ENCODE results near the gene TMEM97.
A peak's percentile ranks its signal among the peaks of the same experiment; 100 is the strongest.

Gene TMEM97

GRCh38 chr17:28317099-28317965, 1.7 kb upstream of the TMEM97 start:
- no peak for DNase-seq

- no peak for DNase-seq
These were observed 838 bp upstream of the TMEM97 start for GRCh38 chr17:28317966-28318758.

- no peak for DNase-seq
These were observed 567 bp downstream of the TMEM97 start for GRCh38 chr17:28319598-28319935.

GRCh38 chr17:28320215-28321061, 1.4 kb downstream of the TMEM97 start:
- DNase-seq: no peak

GRCh38 chr17:28324267-28324745, 5.3 kb downstream of the TMEM97 start:
- no peak for DNase-seq

GRCh38 chr17:28324781-28325180, 5.8 kb downstream of the TMEM97 start:
- DNase-seq: no peak

GRCh38 chr17:28325211-28325610, 6.2 kb downstream of the TMEM97 start:
- DNase-seq: no peak

GRCh38 chr17:28326114-28326513, 7.1 kb downstream of the TMEM97 start:
- DNase-seq: no peak

GRCh38 chr17:28327031-28327607, 8.1 kb downstream of the TMEM97 start:
- no peak for DNase-seq

GRCh38 chr17:28327709-28328108, 8.7 kb downstream of the TMEM97 start:
- no peak for DNase-seq

- DNase-seq: no peak
These were observed 9.3 kb downstream of the TMEM97 start for GRCh38 chr17:28328325-28328724.

- DNase-seq: no peak
These were observed 11.7 kb downstream of the TMEM97 start for GRCh38 chr17:28330671-28331070.

GRCh38 chr17:28331891-28332420, 13.0 kb downstream of the TMEM97 start:
- DNase-seq: no peak

- DNase-seq: no peak
These were observed 14.2 kb downstream of the TMEM97 start for GRCh38 chr17:28333083-28333746.

- no peak for DNase-seq
These were observed 15.2 kb downstream of the TMEM97 start for GRCh38 chr17:28334171-28334570.

- no peak for DNase-seq
These were observed 15.7 kb downstream of the TMEM97 start for GRCh38 chr17:28334666-28335200.

GRCh38 chr17:28335201-28335958, 16.4 kb downstream of the TMEM97 start, which contains the start of the genes IFT20 and TNFAIP1:
IFT20 (minus strand) TSS chr17:28335472; CDS start chr17:28331985, 3,487 bp downstream.
TNFAIP1 (plus strand) TSS chr17:28335761; CDS start chr17:28339522, 3,761 bp downstream.
- DNase-seq: peak; percentile 100

GRCh38 chr17:28335959-28336871, 17.2 kb downstream of the TMEM97 start:
- peak; percentile 78 for DNase-seq

GRCh38 chr17:28338056-28338768, 19.2 kb downstream of the TMEM97 start:
- no peak for DNase-seq
